ENCODE results near the gene NHLRC4. TPM values are rescaled to one million over a fixed set of nuclear protein-coding genes. Genes with fewer than 3 reads are reported as not detected.

The NHLRC4 gene
- total and polyA plus RNA-seq, 7 donors = 0.06 to 0.39 (median 0.27) TPM; not detected in 1

- 58 to 72% (median 62%) methylated on average over 25 to 29 of the region's 29 CpGs for WGBS, 3 donors
These were observed 26.0 kb upstream of the NHLRC4 start for GRCh38 chr16:540645-541340.

GRCh38 chr16:543301-544164 is 23.3 kb upstream of the NHLRC4 start:
- intact Hi-C loops (cut with DNase I) = no loop called here
- 79 to 85% (median 83%) methylated on average over 45 to 51 of the region's 51 CpGs for WGBS, 3 donors
- Histone ChIP-seq H3K4me3 (no peak overlapping the region), H3K9me3 (no peaks in the 10 kb centered on the region), H3K36me3 (ENCODE audit: insufficient read depth in 1 of 2, low read depth in 1 of 2) (peaks cover 0 to 22% of the 10 kb centered on the region in 2 donors), H3K27me3 (ENCODE audit: insufficient read depth in 3 of 3, low read length in 2 of 3) (no peaks in the 10 kb centered on the region), H3K4me1 (no peaks in the 10 kb centered on the region), H3K27ac (no peak overlapping the region)
- TF ChIP-seq CTCF (IDR thresholded peaks at IDR 0.05) = no peak
- ATAC-seq (no peak), DNase-seq (no peak)

More at GRCh38 chr16:540645-541340, 26.0 kb upstream of the NHLRC4 start:
- peaks cover 7% of the 10 kb centered on the region for H3K4me1 ChIP-seq
- peaks cover 0 to 25% of the 10 kb centered on the region in 2 donors for H3K36me3 ChIP-seq (ENCODE audit: insufficient read depth in 1 of 2, low read depth in 1 of 2)
- H3K4me3 ChIP-seq = no peak overlapping the region
- H3K27ac ChIP-seq = no peak overlapping the region
- H3K9me3 ChIP-seq = no peaks in the 10 kb centered on the region
- no peak for ATAC-seq
- DNase-seq = no peak
- intact Hi-C loops (cut with DNase I) = no loop called here
- no peak for TF ChIP-seq CTCF (IDR thresholded peaks at IDR 0.05)
- no peaks in the 10 kb centered on the region for H3K27me3 ChIP-seq (ENCODE audit: insufficient read depth in 3 of 3, low read length in 2 of 3)

- DNase-seq (no peak), ATAC-seq (no peak)
- Histone ChIP-seq H3K4me1 (no peaks in the 10 kb centered on the region), H3K36me3 (ENCODE audit: insufficient read depth in 1 of 2, low read depth in 1 of 2) (peaks cover 0 to 32% of the 10 kb centered on the region in 2 donors), H3K4me3 (no peak overlapping the region), H3K9me3 (no peaks in the 10 kb centered on the region), H3K27me3 (ENCODE audit: insufficient read depth in 3 of 3, low read length in 2 of 3) (no peaks in the 10 kb centered on the region), H3K27ac (no peak overlapping the region)
- WGBS, 3 donors = 92 to 95% (median 93%) methylated on average over 45 to 46 of the region's 46 CpGs
- no peak for TF ChIP-seq CTCF (IDR thresholded peaks at IDR 0.05)
- intact Hi-C loops (cut with DNase I) = no loop called here
These were observed 22.3 kb upstream of the NHLRC4 start for GRCh38 chr16:544517-544916.

GRCh38 chr16:546909-547770 is 19.7 kb upstream of the NHLRC4 start:
- no peaks in the 10 kb centered on the region for H3K27me3 ChIP-seq (ENCODE audit: insufficient read depth in 3 of 3, low read length in 2 of 3)
- H3K36me3 ChIP-seq (ENCODE audit: insufficient read depth in 1 of 2, low read depth in 1 of 2) = peaks cover 4 to 41% of the 10 kb centered on the region in 2 donors
- DNase-seq (peak; percentile 77 to 90), ATAC-seq (peak; percentile 68 to 83 (median 74))
- H3K9me3 ChIP-seq = no peaks in the 10 kb centered on the region
- intact Hi-C loops (cut with DNase I) = no loop called here
- H3K27ac ChIP-seq = no peak overlapping the region
- TF ChIP-seq CTCF (IDR thresholded peaks at IDR 0.05) = peak; percentile 49
- no peak overlapping the region for H3K4me3 ChIP-seq
- whole genome bisulfite sequencing, 3 donors = 69 to 76% (median 72%) methylated on average over 44 to 60 of the region's 60 CpGs
- no peaks in the 10 kb centered on the region for H3K4me1 ChIP-seq

All from psoas muscle (tissue), 8 donors.